GM12878 (cell line): ENCODE data around the gene PDE6A.

Experiments used
- HCFC1 ChIP-seq: fragments of 150-350 bp; IDR thresholded peaks from 2 replicates; pipeline ENCODE4 v1.6.1; 2014; ENCODE audit warnings: low read length
- ZBTB33 ChIP-seq: fragments of 450-650 bp; IDR thresholded peaks from 2 replicates; pipeline ENCODE4 v1.6.1; 2017; ENCODE audit warnings: mild to moderate bottlenecking
- TF ChIP-seq, protein P1 (sequence below): IDR thresholded peaks from 2 replicates; pipeline ENCODE4 v1.6.1; 2011; ENCODE audit warnings: low read depth, low read length, improper control_type of control experiment, borderline replicate concordance

GRCh38 chr5:149820012-149820411 is 124.6 kb downstream of the PDE6A start:
- TF ChIP-seq, protein P1, sequence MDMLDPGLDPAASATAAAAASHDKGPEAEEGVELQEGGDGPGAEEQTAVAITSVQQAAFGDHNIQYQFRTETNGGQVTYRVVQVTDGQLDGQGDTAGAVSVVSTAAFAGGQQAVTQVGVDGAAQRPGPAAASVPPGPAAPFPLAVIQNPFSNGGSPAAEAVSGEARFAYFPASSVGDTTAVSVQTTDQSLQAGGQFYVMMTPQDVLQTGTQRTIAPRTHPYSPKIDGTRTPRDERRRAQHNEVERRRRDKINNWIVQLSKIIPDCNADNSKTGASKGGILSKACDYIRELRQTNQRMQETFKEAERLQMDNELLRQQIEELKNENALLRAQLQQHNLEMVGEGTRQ: no peak
- TF ChIP-seq HCFC1 (no peak), ZBTB33 (no peak)
